Hepatocyte (in vitro differentiated cells): Measurements from ENCODE around the gene CACNA1C.

Experiments used
- EZH2 ChIP-seq: fragments of 200-600 bp; sonication (generic); IDR thresholded peaks from 2 replicates; pipeline ENCODE4 v1.6.1; 2016; ENCODE audit warnings: antibody characterized with exemption, mild to moderate bottlenecking, borderline replicate concordance
- EZH2phosphoT487 ChIP-seq: fragments of 200-600 bp; sonication (generic); IDR thresholded peaks from one replicate; pipeline ENCODE4 v1.6.1; 2018; ENCODE audit warnings: antibody characterized with exemption, mild to moderate bottlenecking, low read depth, moderate library complexity; ENCODE audit not compliant: unreplicated experiment, severe bottlenecking
- TF ChIP-seq, protein P1 (sequence below): fragments of 200-600 bp; sonication (generic); IDR thresholded peaks from 2 replicates; pipeline ENCODE4 v1.5.1; 2016; ENCODE audit warnings: antibody characterized with exemption, mild to moderate bottlenecking; ENCODE audit not compliant: poor library complexity

- TF ChIP-seq, protein P1, sequence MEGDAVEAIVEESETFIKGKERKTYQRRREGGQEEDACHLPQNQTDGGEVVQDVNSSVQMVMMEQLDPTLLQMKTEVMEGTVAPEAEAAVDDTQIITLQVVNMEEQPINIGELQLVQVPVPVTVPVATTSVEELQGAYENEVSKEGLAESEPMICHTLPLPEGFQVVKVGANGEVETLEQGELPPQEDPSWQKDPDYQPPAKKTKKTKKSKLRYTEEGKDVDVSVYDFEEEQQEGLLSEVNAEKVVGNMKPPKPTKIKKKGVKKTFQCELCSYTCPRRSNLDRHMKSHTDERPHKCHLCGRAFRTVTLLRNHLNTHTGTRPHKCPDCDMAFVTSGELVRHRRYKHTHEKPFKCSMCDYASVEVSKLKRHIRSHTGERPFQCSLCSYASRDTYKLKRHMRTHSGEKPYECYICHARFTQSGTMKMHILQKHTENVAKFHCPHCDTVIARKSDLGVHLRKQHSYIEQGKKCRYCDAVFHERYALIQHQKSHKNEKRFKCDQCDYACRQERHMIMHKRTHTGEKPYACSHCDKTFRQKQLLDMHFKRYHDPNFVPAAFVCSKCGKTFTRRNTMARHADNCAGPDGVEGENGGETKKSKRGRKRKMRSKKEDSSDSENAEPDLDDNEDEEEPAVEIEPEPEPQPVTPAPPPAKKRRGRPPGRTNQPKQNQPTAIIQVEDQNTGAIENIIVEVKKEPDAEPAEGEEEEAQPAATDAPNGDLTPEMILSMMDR = no peak
- TF ChIP-seq EZH2 = no peak
- TF ChIP-seq EZH2phosphoT487 = no peak
Measured at GRCh38 chr12:2074792-2075191, 22.0 kb downstream of the CACNA1C start.
